GM19238 (cell line): ENCODE results near the gene CXCL1.

Source experiments
- DNase-seq: peaks from one replicate; pipeline ENCODE4 v3.0.0; 2011; ENCODE audit warnings: low spot score; ENCODE audit not compliant: insufficient read length

CXCL1 gene

GRCh38 chr4:73851293-73851692 lies 17.9 kb upstream of the CXCL1 start:
- DNase-seq, result no peak

- no peak for DNase-seq
Measured at GRCh38 chr4:73852771-73853170, 16.4 kb upstream of the CXCL1 start.

- no peak for DNase-seq
Measured at GRCh38 chr4:73853246-73853704, 15.9 kb upstream of the CXCL1 start, which contains the start of gene PF4V1. PF4V1 (plus strand) TSS chr4:73853296; CDS start chr4:73853363, 67 bp downstream.

- DNase-seq, result no peak
Measured at GRCh38 chr4:73853718-73854473, 15.3 kb upstream of the CXCL1 start.

GRCh38 chr4:73855406-73855805 lies 13.8 kb upstream of the CXCL1 start:
- DNase-seq, result no peak

GRCh38 chr4:73856518-73856917 lies 12.7 kb upstream of the CXCL1 start:
- DNase-seq, result no peak

- no peak for DNase-seq
Measured at GRCh38 chr4:73859614-73860088, 9.5 kb upstream of the CXCL1 start.

GRCh38 chr4:73860181-73860580 lies 9.0 kb upstream of the CXCL1 start:
- DNase-seq, result no peak

- DNase-seq, result no peak
Measured at GRCh38 chr4:73860917-73861316, 8.3 kb upstream of the CXCL1 start.

- no peak for DNase-seq
Measured at GRCh38 chr4:73862322-73862721, 6.9 kb upstream of the CXCL1 start.

GRCh38 chr4:73864365-73864764 lies 4.8 kb upstream of the CXCL1 start:
- no peak for DNase-seq

- DNase-seq, result no peak
Measured at GRCh38 chr4:73864961-73865360, 4.2 kb upstream of the CXCL1 start.

GRCh38 chr4:73865431-73866096 lies 3.6 kb upstream of the CXCL1 start:
- DNase-seq, result no peak

- no peak for DNase-seq
Measured at GRCh38 chr4:73866246-73866645, 2.9 kb upstream of the CXCL1 start.

GRCh38 chr4:73867783-73868182 lies 1.4 kb upstream of the CXCL1 start:
- no peak for DNase-seq

GRCh38 chr4:73868206-73869129 lies 725 bp upstream of the CXCL1 start:
- no peak for DNase-seq

- no peak for DNase-seq
Measured at GRCh38 chr4:73870260-73870659, 1.1 kb downstream of the CXCL1 start.

GRCh38 chr4:73870768-73871167 lies 1.6 kb downstream of the CXCL1 start:
- DNase-seq, result no peak

GRCh38 chr4:73871511-73872310 lies 2.5 kb downstream of the CXCL1 start:
- no peak for DNase-seq

- no peak for DNase-seq
Measured at GRCh38 chr4:73872316-73873108, 3.3 kb downstream of the CXCL1 start.
